NCI-H1417 (cell line): ENCODE data around the gene DDX41.
A peak's percentile ranks its signal among the peaks of the same experiment; 100 is the strongest.
"Not testable (repeated sequence)": the region's sequence is repeated elsewhere in the genome, so short reads cannot be mapped to it uniquely, and the experiment has no call there.

Experiments used
- DNase-seq, 3 experiments: peaks; one replicate each; lab custom pipeline; 2025; lab: John Stamatoyannopoulos, UW

DDX41 gene

DNA sequence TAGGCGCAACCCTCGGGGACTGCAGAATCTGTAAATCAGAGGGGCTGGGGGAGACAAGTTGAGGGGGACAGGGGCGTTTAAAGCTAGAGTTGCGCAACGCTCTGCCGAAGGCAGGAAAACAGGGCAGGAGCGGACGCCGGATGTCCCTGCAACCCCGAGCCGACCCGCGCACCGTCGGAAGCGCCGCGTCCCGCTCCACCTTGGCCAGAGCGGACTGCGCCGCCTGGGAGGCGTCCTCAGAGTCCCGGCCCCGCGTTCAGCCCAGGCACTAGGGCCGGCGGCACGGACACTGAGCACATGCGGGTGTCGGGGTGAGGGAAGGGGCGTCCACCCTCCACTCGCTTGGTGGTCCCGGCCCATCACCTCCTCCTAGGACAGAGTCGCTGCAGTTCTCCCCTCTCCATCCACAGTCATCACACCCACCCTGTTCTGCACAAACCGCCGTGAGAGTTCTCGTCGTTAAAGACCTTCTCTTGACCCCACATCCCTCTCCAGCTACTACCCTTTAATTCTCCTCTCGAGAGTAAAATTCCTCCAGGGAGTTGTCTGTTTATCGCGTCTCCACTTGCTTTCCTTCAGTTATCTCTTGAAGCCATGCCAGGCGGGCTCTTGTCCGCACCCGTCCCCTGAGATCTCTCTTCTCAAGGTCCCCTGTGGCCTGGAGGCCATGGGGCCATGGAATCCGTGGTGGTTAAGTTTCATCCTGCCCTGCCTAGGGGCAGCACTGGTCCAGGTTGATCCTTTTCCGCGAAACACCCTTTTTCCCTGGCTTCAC, 18.6 kb downstream of the DDX41 start:
- DNase-seq: peak in 1 of 3 experiments; percentile 38

DNA sequence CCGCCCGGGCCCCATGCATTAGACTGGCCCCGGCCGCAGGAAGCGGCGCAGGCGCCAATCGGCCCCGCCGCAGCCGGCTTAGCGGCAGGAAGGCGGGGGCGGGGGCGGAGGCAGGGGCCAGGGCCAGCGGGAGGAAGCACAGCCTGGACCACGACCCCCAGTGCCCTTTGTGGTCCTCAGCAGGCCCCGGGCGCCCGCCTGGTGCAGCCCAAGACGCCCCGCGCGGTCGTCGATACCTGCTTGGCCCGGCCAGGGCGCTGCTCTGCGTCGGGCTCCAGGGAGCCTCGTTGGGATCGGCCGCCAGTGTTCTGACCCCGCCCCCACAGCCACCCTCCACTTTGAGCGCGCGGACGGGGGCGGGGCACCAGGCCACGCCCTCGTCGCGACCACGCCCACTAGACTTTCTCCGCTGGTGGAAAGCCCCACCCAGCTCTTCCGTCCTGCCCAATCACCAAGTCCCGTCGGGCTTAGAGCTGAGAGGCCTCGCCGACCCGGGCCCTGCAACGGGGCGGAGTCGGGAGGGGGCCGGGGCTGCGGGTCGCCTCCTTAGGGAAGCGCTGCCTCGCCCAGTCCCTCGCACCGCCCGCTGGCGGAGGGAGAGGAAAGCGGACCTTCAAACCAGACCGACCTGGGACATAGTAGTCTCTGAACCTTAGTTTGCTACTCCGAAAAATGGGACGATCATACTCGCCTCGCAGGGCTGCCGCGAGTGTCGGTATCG, 19.3 kb downstream of the DDX41 start, which contains the start of gene PDLIM7:
TSS of gene PDLIM7 (minus strand) at position 313 of the 721 bp plus-strand sequence. CDS start 1,092 bp downstream, outside the sequence.
- DNase-seq: peak; percentile 88 to 95 (median 93)

DNA sequence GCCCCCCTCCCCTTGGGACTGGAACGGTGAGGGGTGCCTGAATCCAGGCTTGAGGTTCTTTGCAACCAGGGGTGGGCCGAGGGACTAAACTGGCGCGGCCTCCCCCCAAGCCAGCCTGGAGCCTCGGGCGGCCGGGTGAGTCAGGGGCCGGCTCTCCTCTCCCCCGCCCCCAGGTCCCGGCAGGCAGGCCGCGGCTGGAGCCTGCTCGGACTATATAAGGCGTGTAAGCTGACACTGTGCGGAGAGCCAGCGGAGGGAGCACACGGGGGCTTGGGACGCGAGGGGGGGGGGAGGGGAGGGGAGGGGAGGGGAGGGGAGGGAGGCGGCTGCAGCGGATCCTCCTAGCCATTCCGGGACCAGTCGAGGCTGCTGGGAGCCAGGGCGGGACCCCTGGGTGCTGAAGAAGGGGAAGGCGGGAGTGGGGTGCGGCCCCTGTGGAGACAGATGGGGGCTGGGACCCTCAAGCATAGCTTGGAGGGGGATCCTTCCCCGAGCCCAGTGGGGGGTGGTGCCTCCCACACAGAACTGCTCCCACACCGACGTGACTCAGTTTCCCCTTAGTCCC, 20.0 kb downstream of the DDX41 start:
- peak; percentile 37 to 62 (median 60) for DNase-seq

DNA sequence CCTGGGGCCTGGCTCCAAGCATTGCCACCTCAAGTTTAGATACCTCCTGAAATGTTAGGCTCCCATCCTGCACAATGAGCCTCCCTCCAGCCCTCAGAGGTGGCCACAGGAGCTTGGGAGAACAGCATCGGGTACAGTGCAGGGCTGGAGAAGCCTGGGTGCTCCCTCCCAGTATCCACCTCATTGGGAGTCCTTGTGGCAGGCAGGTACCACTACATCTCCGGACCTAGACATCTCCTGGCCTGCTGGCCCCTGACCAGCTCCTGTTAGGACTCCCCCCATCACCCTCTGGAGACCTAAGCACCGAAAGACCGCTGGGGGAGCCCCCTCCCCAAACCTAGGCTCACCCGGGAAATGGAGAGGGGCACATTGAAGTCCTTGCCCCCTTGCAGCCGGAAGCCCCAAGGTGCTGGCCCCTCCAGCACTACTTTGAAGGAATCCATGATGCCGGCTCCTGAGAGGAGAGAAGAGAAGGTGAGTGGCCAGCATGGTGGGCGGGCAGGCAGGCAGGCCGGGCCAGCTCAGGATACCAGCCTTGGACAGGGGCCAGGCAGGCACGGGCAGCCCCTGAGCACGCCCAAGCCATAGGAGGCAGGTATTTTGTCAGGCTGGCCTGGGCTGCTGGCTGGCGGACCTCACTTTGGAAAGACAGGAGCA, 20.6 kb downstream of the DDX41 start:
- DNase-seq: peak in 1 of 3 experiments; percentile 34

DNA sequence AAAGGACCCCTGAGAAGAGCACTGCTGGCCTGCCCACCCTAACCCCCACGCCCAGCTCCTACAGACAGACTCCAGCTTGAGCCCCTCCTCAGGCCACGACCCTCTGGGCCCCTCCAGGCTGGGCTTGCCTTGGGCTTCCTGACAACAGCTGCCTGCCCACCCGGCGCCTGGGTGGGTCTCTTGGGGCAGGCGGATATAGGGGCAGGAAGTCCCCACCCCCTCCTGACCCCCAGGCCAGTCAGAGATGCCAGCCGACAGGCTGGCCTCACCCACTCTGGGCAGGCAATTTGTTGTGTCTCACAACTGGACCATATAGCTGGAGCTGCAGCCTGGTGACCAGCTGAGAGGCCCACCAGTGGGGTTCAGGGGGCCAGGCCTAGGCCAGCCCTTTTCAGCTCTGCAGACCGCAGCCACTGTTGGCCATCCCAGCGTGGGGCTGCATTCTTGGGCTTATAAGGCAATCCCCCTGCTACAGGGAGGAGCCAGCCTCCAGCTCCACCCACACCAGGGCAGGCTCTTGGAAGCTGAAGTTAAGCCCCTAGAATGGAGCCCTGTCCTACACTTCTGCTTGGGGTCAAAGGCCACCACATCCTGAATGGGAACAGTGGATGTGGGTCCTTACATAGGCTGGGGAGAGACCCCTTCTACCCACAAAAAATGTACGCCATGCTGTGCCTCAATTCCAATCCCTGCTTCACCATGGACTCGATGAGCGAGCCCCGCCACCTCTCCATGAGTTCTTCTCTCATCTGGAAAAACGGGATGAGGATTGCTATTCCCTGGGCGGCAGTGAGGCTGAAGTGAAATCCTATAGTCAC, 21.3 kb downstream of the DDX41 start:
- DNase-seq: no peak

DNA sequence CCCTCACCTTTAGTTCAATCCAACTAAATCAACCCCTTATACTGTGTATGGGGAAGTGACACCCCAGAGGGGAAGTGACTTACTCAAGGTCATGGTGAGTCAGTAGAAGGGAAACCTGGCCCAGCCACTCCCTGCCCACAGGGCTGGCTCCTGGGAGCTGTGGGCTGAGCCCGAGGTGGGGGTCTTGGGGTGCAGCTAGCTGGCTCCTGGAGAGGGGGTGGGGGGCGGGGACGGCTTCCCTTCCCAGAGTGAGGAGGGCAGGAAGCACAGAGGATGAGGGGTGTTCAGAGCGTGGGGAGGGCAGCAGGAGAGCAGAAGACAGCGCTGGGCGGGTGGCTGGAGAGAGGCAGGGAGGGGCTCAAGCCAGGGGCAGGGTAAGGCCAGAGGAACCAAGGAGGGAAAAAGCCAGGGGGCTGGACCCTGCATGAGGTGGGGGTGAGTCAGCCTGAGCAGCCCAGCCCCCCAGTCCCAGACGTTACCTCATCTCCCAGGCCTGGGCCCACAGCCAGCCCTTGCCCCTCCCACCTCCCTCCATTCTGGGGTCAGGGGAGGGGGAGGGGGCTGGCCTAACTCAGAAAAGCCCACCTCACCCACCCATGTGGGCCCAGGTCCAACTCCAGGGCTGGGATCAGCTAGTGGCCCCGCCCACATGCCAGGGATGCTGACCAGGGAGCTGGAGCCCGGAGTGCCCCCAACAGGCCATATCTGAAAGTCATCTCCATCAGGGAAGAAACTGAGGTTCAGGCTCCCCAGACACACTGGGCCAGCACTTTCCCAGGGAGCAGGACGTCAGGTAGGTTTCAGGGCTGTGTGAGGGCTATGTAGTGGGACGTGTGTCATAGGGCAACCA, 22.2 kb downstream of the DDX41 start:
- no peak for DNase-seq

DNA sequence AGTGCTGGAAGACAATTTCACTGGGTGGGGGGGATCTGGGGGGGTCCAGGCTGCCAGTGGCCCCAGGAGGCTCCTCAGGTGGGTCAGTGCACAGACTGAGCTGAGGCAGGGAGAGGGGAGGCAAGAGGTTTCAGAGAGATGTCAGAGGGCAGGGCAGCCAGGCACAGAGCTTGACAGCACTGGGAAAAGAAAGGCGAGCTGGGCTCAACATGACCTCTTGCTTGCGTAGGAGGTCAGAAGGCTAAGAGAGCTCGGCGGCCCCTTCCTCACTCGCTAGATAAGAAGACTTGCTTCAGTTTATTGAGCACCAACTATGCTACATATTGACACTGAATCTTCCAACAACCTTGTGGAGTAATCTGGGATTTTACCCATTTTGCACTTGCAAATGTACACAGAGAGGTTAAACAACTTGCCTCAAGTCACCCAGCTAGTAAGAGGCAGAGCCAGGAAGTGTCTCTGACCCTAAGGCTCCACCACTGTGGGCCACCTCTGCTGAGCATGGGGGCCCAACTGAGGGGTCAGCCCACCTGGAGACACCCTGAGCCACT, 22.9 kb downstream of the DDX41 start:
- no peak for DNase-seq

DNA sequence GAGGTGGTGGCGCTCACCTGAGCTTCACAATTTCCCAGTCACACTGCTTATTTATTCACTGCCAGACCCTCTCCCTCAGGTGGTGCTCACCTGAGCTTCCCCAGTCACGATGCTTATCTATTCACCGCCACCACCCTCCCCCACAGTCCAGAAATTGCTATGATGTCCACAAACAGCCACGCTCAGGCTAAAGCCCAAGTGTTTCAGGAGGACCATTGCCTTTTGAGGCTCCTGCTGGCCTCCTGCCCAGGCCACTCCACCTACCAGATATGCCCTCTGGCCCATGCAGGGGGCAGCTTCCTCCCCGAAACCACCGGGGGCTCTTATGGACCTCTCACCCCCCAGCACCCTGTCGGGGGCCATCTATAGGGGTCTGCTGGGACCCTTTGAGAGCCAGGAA, 23.9 kb downstream of the DDX41 start:
- no peak for DNase-seq

DNA sequence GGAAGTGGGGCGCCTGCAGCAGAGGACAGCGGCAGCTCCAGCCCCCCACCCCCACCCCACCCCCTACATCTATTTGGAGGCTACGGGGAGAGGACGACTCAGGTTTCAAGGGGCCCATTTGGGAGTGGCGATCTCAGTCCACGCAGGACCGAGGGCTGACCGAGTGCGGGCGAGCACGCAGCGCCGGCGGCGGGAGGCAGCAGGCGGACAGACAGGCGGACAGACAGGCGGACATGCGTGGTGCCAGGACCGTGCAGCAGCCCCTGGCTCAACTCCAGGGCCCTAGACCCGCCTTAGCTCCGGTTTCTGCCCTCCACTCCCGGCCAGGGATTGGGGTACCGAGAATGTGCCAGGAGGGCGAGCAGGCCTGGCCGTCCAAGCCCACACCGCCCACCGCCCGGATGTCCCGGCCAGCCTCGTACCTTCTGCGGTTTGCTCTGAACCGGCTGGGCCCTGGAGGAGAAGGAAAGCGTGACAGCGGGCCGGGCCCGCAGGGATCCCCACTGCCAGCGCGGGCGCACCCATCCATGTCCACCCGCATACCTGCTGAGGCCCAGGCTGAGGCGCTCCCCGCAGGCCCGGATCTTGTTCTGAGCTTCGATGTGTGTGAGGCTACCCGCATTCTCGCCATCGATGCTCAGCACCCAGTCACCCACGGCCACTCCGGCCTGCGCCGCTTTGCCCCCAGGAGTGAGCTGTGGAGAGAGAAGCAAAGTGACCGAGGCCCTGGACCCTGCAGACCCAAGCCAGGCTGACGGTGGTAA, 24.6 kb downstream of the DDX41 start:
- no peak for DNase-seq

DNA sequence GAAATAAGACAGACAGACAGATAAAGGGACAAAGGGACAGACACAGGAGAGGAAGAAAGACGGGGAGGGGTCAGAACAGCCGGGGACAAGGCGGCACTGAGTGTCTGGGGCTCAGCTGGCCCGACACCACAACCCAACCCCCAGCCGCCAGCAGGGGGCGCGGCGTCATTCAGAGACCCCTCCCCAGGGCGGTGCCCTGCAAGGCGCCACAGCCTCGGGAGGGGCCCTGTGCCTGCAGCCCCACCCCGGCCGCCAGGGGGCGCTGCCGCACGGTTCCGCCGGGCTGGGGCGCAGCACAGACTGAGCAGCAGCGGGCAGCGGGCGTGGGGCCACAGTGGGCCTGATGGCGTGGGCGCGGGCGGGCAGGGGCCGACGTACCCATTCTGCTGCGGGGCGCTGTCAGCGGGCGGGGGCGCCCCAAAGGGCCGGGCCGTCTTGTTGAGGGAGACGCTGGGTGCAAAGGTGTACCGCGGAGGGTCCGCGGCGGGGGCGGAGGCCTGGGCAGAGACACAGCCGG, 25.3 kb downstream of the DDX41 start:
- DNase-seq: no peak

DNA sequence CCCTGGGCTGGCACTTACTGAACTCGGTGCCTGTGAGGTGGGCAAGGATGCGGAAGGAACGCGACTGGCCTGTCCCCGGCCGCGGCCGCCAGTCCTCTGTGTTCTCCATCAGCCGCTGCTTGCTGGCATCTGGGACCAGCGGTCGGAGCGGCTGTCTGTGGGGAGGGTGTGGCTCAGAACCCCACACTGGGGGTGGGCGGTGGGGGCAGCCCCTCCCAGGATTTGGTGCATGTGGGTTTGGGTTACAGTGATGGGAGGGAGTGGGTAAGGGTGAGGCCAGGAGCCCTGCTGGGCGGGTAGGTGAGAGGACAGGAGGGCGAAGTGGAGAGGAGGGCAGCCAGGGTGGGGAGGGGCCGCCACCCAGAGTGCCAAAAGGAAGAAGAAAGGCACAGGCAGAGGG, 25.8 kb downstream of the DDX41 start:
- no peak for DNase-seq

DNA sequence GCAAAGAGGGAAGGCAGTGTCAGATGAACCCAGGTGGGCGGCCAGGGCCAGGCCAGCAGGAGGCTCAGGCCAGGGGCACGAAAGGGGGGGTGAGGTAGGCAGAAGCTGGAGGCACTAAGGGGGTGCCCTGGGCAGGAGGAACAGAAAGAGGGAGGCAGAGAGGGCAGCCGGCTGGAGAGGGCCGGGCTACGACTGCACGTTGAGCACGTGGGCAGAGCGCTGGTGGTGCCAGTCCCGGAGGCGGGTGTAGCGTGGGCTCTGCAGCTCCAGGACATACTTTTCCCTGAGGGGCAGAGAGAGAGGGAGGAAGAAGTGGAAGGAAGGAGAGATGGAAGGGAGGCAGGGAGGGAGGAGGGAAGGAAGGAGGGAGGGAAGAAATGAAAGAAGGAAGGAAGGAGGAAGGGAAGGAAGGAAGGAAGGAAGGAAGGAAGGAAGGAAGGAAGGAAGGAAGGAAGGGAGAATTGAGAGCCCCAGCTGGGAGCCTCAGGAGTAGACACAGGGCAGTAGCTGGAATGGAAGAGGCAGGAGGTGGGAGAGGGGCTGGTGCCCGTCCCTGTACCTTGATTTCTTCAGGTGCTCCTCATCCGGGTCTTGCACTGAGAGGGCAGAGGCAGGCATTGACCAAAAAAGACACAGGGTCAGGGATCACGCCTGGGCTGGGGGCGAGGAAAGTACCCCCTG, 26.3 kb downstream of the DDX41 start:
- no peak for DNase-seq

DNA sequence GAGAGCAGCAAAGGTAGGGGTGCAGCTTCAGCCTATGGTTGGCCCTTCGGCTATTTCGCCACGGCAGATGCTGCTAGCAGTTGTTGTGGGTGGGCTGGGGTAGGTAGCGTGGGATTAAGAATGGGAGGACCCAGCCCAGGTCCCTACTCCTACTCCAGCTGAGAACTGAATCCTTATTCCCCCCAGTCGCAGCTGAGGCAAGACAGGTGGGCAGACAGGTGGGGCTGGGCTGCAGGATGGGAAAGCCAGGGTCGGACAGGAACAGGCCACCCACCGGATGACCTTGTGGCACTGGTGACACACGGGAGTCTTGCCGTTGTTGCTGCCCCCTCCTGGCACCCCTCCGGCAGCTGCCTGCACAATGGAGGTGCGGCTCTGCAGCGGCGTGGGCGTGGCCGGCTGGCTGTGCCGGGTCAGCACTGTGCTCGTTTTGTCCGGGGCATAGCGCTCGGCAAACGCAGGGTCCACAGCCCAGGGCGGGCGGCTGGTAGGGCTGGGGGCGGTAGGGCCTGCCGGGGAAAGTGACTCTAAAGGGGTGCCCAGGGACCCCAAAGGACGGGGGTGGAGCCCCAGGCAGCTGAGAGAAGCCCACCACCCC, 27.5 kb downstream of the DDX41 start:
- no peak for DNase-seq

DNA sequence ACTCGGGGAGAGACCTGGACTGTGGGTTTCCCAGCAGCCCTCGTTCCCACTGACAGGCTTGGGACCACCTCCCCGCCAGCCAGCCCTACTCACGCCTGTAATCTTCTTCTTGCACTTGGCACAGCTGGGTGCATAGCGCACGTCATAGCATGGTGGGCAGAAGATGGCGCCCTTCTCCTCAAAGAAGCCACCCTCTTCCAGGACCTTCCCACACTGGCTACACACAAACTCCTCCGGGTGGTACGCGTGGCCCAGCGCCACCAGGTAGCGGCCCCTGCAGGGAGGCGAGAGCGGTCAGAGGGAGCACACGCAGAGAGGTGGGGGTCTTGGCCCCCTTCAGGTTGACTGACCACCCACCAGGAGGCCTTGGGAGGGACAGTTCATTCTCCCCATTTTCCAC, 28.8 kb downstream of the DDX41 start:
- DNase-seq: no peak

DNA sequence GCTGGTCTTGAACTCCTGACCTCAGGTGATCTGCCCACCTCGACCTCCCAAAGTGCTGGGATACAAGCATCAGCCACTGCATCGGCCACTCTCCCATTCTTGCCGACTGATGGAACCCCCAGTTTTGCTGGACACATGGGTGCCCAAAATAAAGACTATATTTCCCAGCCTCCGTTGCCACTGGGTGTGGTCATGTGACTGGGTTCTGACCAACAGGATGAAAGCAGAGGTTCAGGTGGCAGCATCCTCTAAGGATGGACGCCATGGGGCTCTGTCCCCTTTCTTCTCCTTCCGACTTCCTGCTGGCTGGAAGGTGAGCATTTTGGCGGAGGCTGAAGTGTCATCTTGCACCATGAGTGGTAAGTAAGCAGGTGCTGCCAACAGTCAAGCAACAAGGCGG, 29.6 kb downstream of the DDX41 start:
- DNase-seq: no peak

DNA sequence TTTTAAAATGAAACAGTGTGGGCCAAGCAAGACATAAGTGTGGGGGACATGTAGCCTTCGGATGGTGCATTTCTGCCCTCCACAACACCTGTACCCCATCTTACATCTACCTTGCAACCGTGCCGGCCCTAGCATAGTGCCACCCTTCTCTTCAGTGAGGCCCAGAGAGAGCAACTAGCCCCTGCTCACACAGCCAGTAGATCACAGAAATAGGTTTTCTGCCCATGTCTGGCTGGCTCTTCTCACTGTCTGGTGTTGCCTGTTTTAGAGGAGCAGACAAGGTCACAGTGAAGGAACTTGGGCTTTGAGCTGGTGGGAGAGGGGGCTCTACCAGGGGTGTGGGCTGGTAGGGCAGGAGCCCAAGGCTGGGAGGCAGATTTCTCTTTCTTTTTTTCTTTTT, 30.5 kb downstream of the DDX41 start:
- no peak for DNase-seq

DNA sequence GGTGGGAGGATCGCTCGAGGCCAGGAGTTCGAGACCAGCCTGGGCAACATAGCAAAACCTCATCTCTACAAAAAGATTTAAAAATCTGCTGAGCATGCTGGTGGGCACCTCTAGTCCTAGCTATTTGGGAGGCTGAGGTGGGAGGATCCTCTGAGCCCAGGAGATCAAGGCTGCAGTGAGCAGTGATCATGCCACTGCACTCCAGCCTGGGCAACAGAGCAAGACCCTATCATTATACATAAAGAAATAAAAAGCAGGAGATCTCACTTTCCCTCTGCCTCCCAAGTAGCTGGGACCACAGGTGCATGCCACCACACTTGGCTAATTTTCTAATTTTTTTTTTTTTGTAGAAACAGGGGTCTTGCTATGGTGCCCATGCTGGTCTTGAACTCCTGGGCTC, 31.0 kb downstream of the DDX41 start:
- DNase-seq: not testable (repeated sequence)

DNA sequence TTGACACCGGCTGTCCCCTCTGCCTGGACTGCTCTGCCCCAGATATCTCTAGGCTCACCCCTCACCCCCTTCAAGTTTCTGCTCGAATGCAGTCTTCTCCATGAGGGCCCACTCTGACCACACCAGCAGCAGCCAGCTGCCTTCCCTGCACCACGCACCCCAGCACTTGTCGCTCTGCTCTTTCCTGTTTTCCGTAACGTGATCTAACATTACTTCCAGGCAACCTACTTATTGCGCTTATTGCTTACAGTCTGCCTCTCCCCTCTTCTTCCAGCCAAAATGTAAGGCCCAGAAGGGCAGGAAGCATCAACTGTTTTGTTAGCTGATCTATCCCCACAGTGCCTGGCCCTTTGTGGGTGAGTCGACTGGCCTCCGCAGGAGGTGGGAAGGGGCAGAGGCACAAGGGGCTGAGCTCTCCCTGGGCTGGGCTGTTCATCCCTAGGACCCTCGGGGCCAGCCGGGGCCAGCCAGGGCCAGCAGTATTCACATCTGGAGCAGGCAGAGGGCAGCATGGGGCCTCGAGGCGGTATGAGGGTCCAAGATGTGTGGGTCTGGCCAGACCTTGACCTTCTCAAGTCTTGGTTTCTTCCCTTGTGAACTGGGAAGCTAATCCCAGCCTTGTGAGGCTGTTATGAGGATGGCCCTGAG, 31.7 kb downstream of the DDX41 start:
- DNase-seq: no peak
